CD4-positive, alpha-beta T cell (primary cell): Measurements from ENCODE around the gene UNC13B. TPM values are rescaled to one million over a fixed set of nuclear protein-coding genes. Genes with fewer than 3 reads are reported as not detected.

Source experiments
- ATAC-seq: fragments of 200-7000 bp; cut with Tn5 transposase; one replicate; pipeline ENCODE4 v1.10.0; 2022; ENCODE audit warnings: mild to moderate bottlenecking; ENCODE audit not compliant: poor library complexity
- CTCF ChIA-PET: fragments of 350-600 bp; sonication (Branson Sonifier 250); formaldehyde crosslinking; loops from one replicate; lab custom pipeline; 2021; ENCODE audit warnings: antibody characterized with exemption, inconsistent platforms; lab: Charles Lee
- POLR2A ChIA-PET: fragments of 350-600 bp; sonication (Branson Sonifier 250); formaldehyde crosslinking; loops from one replicate; lab custom pipeline; 2021; ENCODE audit warnings: antibody characterized with exemption, inconsistent platforms; lab: Charles Lee
- DNase-seq, 14 experiments: peaks; one replicate each; pipeline ENCODE4 v3.0.0-alpha.2; 2013 to 2020; ENCODE audit warnings: mixed read lengths in 2 of 14
- H3K27ac ChIP-seq, 2 donors: one replicate each; pipeline versions ENCODE4 v1.5.1 to v1.7.0; 2013; ENCODE audit warnings: low read length in 2 of 2, low read depth in 1 of 2, mild to moderate bottlenecking in 1 of 2
- H3K27me3 ChIP-seq, 2 experiments: 1 replicate in 1 of 2; 2 replicates in 1 of 2; pipeline versions ENCODE4 v1.6.1 to v1.7.0; 2013; ENCODE audit warnings: low read length in 2 of 2, control low read depth in 1 of 2, mild to moderate bottlenecking in 1 of 2, moderate library complexity in 1 of 2; ENCODE audit not compliant: insufficient read depth in 2 of 2, control insufficient read depth in 1 of 2
- H3K36me3 ChIP-seq: one replicate; pipeline ENCODE4 v1.6.1; 2013; ENCODE audit warnings: low read length, control low read depth; ENCODE audit not compliant: insufficient read depth
- H3K4me1 ChIP-seq: one replicate; pipeline ENCODE4 v1.6.1; 2013; ENCODE audit warnings: low read length, control low read depth; ENCODE audit not compliant: insufficient read depth
- H3K4me3 ChIP-seq: one replicate; pipeline ENCODE4 v1.5.1; 2013; ENCODE audit warnings: mild to moderate bottlenecking, low read length, moderate library complexity
- H3K9me3 ChIP-seq, 2 experiments: 1 replicate in 1 of 2; 2 replicates in 1 of 2; pipeline versions ENCODE4 v1.6.1 to v1.7.0; 2013; ENCODE audit warnings: low read length in 2 of 2, mild to moderate bottlenecking in 2 of 2, control low read depth in 1 of 2, moderate library complexity in 1 of 2; ENCODE audit not compliant: control insufficient read depth in 1 of 2, insufficient read depth in 1 of 2
- H3K27ac Mint-ChIP-seq: one replicate; pipeline ENCODE4 v1.8.0; 2020; ENCODE audit warnings: mixed read lengths
- H3K27me3 Mint-ChIP-seq: one replicate; pipeline ENCODE4 v1.8.0; 2021; ENCODE audit warnings: mixed read lengths
- H3K36me3 Mint-ChIP-seq: one replicate; pipeline ENCODE4 v1.8.0; 2021; ENCODE audit warnings: low read depth, mixed read lengths
- H3K4me1 Mint-ChIP-seq: one replicate; pipeline ENCODE4 v1.8.0; 2021; ENCODE audit warnings: low read depth, mixed read lengths
- H3K4me3 Mint-ChIP-seq: one replicate; pipeline ENCODE4 v1.8.0; 2020; ENCODE audit warnings: mild to moderate bottlenecking, mixed read lengths
- H3K9me3 Mint-ChIP-seq: one replicate; pipeline ENCODE4 v1.8.0; 2020; ENCODE audit warnings: mixed read lengths
- intact Hi-C, 2 experiments: fragments of 100-400 bp; cut with DNase I in 1 of 2; cut with micrococcal nuclease in 1 of 2; formaldehyde crosslinking; loops; one replicate each; pipeline versions ENCODE4 v1.15.1 to v1.9.0; 2023 to 2025; cut with DNase I, micrococcal nuclease
- total RNA-seq, 174 experiments: library from RNA in 2 of 174; stranded (reverse) in 2 of 174; gene quantifications; one replicate each; pipeline ENCODE4 v1.2.3 and lab custom pipeline; 2021 to 2026
- TF ChIP-seq, protein P1 (sequence below): fragments of 200-600 bp; IDR thresholded peaks from one replicate; pipeline ENCODE4 v1.8.0; 2022; ENCODE audit warnings: antibody characterized with exemption, mild to moderate bottlenecking

The UNC13B gene
- total RNA-seq, 2 experiments from 2014 or later = 0.38 to 0.84 TPM

DNA sequence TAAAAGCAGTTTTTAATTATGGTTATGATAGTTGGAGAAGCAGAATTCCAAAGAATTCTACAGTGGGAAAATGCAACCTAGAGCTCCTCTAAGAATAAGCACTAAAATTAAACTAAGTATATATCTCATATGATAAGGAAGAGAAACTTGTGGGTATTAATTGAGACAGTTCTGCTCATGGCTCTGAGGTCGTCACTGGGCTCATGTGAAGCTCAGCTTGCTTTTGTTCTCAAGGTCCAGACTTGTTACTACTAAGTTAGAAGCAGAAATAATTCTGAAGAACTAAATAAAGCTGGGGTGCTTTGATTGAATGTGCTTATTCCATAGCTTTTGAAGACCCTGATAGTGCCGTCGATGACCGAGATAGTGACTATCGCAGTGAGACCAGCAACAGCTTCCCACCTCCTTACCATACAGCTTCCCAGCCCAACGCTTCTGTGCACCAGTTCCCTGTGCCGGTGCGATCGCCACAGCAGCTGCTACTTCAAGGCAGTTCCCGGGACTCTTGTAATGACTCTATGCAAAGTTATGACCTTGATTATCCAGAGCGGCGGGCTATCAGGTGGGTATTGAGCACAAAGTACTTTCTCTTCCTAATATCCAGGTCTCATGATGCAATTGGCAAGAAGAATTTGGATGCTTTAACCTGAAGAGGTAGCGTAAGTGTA is 133.7 kb downstream of the UNC13B start:
- Mint-ChIP-seq H3K9me3 (no peaks in the 10 kb centered on the region), H3K4me1 (peaks cover 4% of the 10 kb centered on the region), H3K36me3 (no peaks in the 10 kb centered on the region), H3K27ac (no peak overlapping the region), H3K4me3 (no peak overlapping the region), H3K27me3 (peaks cover 27% of the 10 kb centered on the region)
- H3K9me3 ChIP-seq = no peaks in the 10 kb centered on the region
- no peak for ATAC-seq
- H3K27me3 ChIP-seq = peaks cover 3 to 25% of the 10 kb centered on the region in 2 experiments
- H3K27ac ChIP-seq = no peak overlapping the region
- H3K4me3 ChIP-seq = no peak overlapping the region
- no peaks in the 10 kb centered on the region for H3K36me3 ChIP-seq
- ChIA-PET POLR2A (no interaction called here), CTCF (no interaction called here)
- no peaks in the 10 kb centered on the region for H3K4me1 ChIP-seq
- TF ChIP-seq, protein P1, sequence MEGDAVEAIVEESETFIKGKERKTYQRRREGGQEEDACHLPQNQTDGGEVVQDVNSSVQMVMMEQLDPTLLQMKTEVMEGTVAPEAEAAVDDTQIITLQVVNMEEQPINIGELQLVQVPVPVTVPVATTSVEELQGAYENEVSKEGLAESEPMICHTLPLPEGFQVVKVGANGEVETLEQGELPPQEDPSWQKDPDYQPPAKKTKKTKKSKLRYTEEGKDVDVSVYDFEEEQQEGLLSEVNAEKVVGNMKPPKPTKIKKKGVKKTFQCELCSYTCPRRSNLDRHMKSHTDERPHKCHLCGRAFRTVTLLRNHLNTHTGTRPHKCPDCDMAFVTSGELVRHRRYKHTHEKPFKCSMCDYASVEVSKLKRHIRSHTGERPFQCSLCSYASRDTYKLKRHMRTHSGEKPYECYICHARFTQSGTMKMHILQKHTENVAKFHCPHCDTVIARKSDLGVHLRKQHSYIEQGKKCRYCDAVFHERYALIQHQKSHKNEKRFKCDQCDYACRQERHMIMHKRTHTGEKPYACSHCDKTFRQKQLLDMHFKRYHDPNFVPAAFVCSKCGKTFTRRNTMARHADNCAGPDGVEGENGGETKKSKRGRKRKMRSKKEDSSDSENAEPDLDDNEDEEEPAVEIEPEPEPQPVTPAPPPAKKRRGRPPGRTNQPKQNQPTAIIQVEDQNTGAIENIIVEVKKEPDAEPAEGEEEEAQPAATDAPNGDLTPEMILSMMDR = no peak
- no peak for DNase-seq
- intact Hi-C loops = no loop called here

DNA sequence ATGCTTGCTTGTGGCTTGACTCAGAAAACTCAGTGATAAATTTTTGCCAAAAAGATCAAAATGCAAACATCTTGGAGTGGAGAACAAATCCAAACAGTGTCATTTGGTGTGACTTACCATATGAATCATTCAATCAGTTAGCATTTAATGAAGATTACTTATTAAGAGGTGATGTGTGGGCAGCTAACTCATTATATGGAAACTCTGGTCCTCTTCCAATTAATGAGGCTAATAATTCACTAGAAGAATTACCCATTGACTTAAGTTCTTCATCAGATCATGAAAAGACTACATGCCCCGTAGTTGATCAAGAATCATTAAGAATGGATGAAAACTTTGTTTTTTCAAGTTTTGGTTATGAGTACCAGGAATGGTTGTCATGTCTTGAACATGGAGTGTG is 141.8 kb downstream of the UNC13B start:
- no peaks in the 10 kb centered on the region for H3K9me3 Mint-ChIP-seq
- TF ChIP-seq, protein P1 = no peak
- H3K36me3 Mint-ChIP-seq = no peaks in the 10 kb centered on the region
- H3K4me3 Mint-ChIP-seq = no peak overlapping the region
- H3K27me3 Mint-ChIP-seq = peaks cover 88% of the 10 kb centered on the region
- Histone ChIP-seq H3K4me1 (no peaks in the 10 kb centered on the region), H3K36me3 (no peaks in the 10 kb centered on the region), H3K9me3 (no peaks in the 10 kb centered on the region), H3K27ac (no peak overlapping the region), H3K27me3 (peaks cover 5 to 38% of the 10 kb centered on the region in 2 experiments), H3K4me3 (no peak overlapping the region)
- ChIA-PET CTCF (no interaction called here), POLR2A (no interaction called here)
- ATAC-seq (no peak), DNase-seq (no peak)
- H3K27ac Mint-ChIP-seq = no peak overlapping the region
- no peaks in the 10 kb centered on the region for H3K4me1 Mint-ChIP-seq
- intact Hi-C loops = no loop called here

DNA sequence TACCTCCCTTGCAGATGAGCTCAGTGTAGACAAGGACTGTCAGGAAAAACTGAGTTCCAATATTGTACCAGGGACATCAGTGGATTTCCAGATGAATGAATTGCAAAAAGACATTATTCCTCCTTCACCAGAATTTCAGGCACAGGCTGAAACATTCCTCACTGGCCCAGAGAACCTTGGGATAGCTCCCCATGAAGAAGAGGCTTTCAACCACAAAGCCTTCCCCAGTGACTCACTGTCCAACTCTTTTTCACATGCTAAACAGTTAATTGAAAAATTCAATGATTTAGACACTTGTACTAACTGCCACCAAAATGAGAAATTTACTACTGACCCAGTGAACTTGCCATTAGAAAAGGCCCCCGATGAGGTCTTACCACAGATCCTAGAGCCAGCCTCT is 144.5 kb downstream of the UNC13B start:
- CTCF ChIA-PET = no interaction called here

More for the DNA sequence above, 144.5 kb downstream of the UNC13B start:
- Mint-ChIP-seq H3K4me3 (no peak overlapping the region), H3K27me3 (peaks cover 76% of the 10 kb centered on the region), H3K9me3 (no peaks in the 10 kb centered on the region), H3K4me1 (no peaks in the 10 kb centered on the region), H3K36me3 (no peaks in the 10 kb centered on the region), H3K27ac (no peak overlapping the region)
- H3K36me3 ChIP-seq = no peaks in the 10 kb centered on the region
- ATAC-seq (no peak), DNase-seq (no peak)
- intact Hi-C loops = no loop called here
- no peak overlapping the region for H3K27ac ChIP-seq
- TF ChIP-seq, protein P1 = no peak
- no peaks in the 10 kb centered on the region for H3K9me3 ChIP-seq
- POLR2A ChIA-PET = no interaction called here
- peaks cover 2 to 23% of the 10 kb centered on the region in 2 experiments for H3K27me3 ChIP-seq
- H3K4me3 ChIP-seq = no peak overlapping the region
- H3K4me1 ChIP-seq = no peaks in the 10 kb centered on the region
